Activated B cell treated with CpG ODN at 0.5 μM for 24 hours (primary cell): ENCODE measurements around the gene SLC17A8. TPM values are rescaled to one million over a fixed set of nuclear protein-coding genes. Genes with fewer than 3 reads are reported as not detected.

ENCODE experiments used
- ATAC-seq: fragments of 200-7000 bp; cut with Tn5 transposase; one replicate; pipeline ENCODE4 v1.10.0; 2021; ENCODE audit warnings: low read depth, mild to moderate bottlenecking, moderate library complexity
- CTCF ChIA-PET: fragments of 350-600 bp; sonication (Branson Sonifier 250); formaldehyde crosslinking; loops from one replicate; lab custom pipeline; 2021; ENCODE audit warnings: antibody characterized with exemption; lab: Charles Lee
- POLR2A ChIA-PET: fragments of 350-600 bp; sonication (Branson Sonifier 250); formaldehyde crosslinking; loops from one replicate; lab custom pipeline; 2021; ENCODE audit warnings: antibody characterized with exemption; lab: Charles Lee
- DNase-seq: peaks from one replicate; pipeline ENCODE4 v3.0.0; 2022
- H3K27ac Mint-ChIP-seq: one replicate; pipeline ENCODE4 v1.8.0; 2020; ENCODE audit warnings: mixed read lengths
- H3K27me3 Mint-ChIP-seq: one replicate; pipeline ENCODE4 v1.8.0; 2021; ENCODE audit warnings: mixed read lengths
- H3K36me3 Mint-ChIP-seq: one replicate; pipeline ENCODE4 v1.8.0; 2021; ENCODE audit warnings: low read depth, mixed read lengths
- H3K4me1 Mint-ChIP-seq: one replicate; pipeline ENCODE4 v1.8.0; 2021; ENCODE audit warnings: mixed read lengths
- H3K4me3 Mint-ChIP-seq: one replicate; pipeline ENCODE4 v1.8.0; 2020; ENCODE audit warnings: mild to moderate bottlenecking, mixed read lengths
- H3K9me3 Mint-ChIP-seq: one replicate; pipeline ENCODE4 v1.8.0; 2020; ENCODE audit warnings: mixed read lengths
- intact Hi-C: fragments of 100-400 bp; cut with micrococcal nuclease; formaldehyde crosslinking; loops from one replicate; pipeline ENCODE4 v1.15.1; 2024
- total RNA-seq: library from RNA; stranded (reverse); gene quantifications from 2 replicates; pipeline ENCODE4 v1.2.3, GENCODE V29; 2022
- TF ChIP-seq, protein P1 (sequence below): fragments of 200-600 bp; IDR thresholded peaks from one replicate; pipeline ENCODE4 v1.8.0; 2022; ENCODE audit warnings: antibody characterized with exemption, mild to moderate bottlenecking

The SLC17A8 gene
- total RNA-seq, 1 donor from 2014 or later, result not detected

DNA sequence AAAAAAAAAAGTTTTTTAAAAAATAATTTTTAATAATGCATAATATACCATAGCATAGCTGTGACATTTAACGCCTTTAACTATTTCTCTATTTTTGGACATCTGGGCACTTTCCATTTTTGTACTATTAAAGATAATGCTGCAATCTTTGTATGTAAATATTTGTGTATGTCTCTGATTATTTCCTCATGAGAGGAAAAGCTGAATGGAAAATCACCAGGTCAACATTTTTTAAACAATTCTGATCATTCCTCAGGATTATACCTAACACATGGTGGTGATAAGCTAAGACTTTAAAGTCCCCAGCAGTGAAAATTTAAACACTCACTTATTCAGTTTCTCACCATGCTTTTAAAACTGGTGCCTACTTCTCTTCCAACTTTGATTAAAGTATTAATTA lies 85.5 kb downstream of the SLC17A8 start:
- POLR2A ChIA-PET, result no interaction called here
- no peak for ATAC-seq

DNA sequence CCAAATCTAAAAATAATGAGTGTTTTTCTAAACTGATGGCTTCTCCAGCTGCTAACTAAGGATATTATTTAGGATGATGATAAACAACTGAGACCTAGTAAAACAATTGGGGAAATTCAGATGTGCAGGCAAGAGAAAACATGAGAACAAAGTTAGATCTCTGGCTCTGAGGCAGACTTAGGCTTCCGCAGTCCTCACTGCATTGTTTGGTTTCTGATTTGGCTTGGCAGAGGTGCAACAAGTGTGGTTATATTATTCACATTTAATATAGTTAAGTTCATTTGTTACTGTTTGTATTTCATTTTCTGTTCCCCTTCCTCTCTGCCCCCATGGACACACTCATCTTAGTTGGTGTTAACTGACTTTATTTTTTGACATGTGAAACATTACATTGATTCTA lies 86.6 kb downstream of the SLC17A8 start:
- DNase-seq (no peak), ATAC-seq (no peak)
- Mint-ChIP-seq H3K9me3 (no peaks in the 10 kb centered on the region), H3K27ac (no peak overlapping the region), H3K4me1 (no peaks in the 10 kb centered on the region), H3K36me3 (no peaks in the 10 kb centered on the region), H3K4me3 (no peak overlapping the region), H3K27me3 (peaks cover 4% of the 10 kb centered on the region)
- POLR2A ChIA-PET, result no interaction called here
- CTCF ChIA-PET, result no interaction called here
- TF ChIP-seq, protein P1, sequence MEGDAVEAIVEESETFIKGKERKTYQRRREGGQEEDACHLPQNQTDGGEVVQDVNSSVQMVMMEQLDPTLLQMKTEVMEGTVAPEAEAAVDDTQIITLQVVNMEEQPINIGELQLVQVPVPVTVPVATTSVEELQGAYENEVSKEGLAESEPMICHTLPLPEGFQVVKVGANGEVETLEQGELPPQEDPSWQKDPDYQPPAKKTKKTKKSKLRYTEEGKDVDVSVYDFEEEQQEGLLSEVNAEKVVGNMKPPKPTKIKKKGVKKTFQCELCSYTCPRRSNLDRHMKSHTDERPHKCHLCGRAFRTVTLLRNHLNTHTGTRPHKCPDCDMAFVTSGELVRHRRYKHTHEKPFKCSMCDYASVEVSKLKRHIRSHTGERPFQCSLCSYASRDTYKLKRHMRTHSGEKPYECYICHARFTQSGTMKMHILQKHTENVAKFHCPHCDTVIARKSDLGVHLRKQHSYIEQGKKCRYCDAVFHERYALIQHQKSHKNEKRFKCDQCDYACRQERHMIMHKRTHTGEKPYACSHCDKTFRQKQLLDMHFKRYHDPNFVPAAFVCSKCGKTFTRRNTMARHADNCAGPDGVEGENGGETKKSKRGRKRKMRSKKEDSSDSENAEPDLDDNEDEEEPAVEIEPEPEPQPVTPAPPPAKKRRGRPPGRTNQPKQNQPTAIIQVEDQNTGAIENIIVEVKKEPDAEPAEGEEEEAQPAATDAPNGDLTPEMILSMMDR, result no peak
- intact Hi-C loops, result no loop called here

More for the DNA sequence above, 85.5 kb downstream of the SLC17A8 start:
- Mint-ChIP-seq H3K27ac (no peak overlapping the region), H3K4me3 (no peak overlapping the region), H3K27me3 (peaks cover 4% of the 10 kb centered on the region), H3K36me3 (no peaks in the 10 kb centered on the region), H3K9me3 (no peaks in the 10 kb centered on the region), H3K4me1 (no peaks in the 10 kb centered on the region)
- TF ChIP-seq, protein P1, result no peak
- no peak for DNase-seq
- CTCF ChIA-PET, result no interaction called here
- intact Hi-C loops, result no loop called here

DNA sequence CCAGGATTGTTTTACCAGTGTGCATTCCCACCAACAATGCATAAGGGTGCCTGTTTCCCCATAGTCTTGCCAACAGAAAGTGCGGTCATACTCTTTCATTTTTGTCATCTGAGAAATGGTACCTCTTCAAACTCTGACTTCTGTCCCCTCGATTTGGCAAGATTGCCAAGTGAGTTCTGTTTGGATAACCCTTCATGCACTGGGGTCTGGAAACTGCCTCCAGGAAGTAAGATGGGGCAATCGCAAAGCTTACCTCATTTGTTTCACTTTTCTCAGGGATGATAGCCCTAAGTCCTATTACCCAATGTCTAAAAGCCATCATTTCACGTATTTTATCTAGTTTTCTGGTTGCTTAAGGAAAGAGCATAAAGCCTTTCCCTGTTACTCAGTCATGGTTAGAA lies 88.2 kb downstream of the SLC17A8 start:
- intact Hi-C loops, result no loop called here
- Mint-ChIP-seq H3K27ac (no peak overlapping the region), H3K4me1 (no peaks in the 10 kb centered on the region), H3K36me3 (no peaks in the 10 kb centered on the region), H3K4me3 (no peak overlapping the region), H3K27me3 (peaks cover 4% of the 10 kb centered on the region), H3K9me3 (no peaks in the 10 kb centered on the region)
- CTCF ChIA-PET, result no interaction called here
- no peak for DNase-seq
- TF ChIP-seq, protein P1, result no peak
- POLR2A ChIA-PET, result no interaction called here
- ATAC-seq, result no peak

DNA sequence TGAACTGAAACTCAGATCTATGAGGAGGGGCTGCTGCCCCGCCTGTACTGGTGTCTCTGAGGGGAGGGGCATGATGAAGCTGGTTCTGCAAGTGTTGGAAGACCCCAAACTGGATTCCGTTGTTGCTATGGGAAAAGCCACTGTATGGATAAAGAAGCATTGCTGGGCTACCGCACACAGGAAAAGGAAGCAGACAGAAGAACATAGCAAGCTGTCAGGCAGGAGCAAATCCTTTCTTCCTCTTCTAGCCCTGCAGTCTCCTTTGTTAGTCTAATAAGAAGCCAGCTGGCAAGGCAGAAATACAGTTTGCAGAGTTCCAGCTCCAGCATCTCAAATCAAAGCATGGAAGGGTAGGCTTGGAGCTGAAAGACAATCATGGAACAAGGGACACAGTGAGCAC lies 90.5 kb downstream of the SLC17A8 start:
- ChIA-PET POLR2A (no interaction called here), CTCF (no interaction called here)
- ATAC-seq (no peak), DNase-seq (no peak)
- H3K27me3 Mint-ChIP-seq, result peaks cover 4% of the 10 kb centered on the region
- TF ChIP-seq, protein P1, result no peak
- H3K9me3 Mint-ChIP-seq, result no peaks in the 10 kb centered on the region
- no peaks in the 10 kb centered on the region for H3K36me3 Mint-ChIP-seq
- no peaks in the 10 kb centered on the region for H3K4me1 Mint-ChIP-seq
- no peak overlapping the region for H3K4me3 Mint-ChIP-seq
- no peak overlapping the region for H3K27ac Mint-ChIP-seq
- intact Hi-C loops, result no loop called here

DNA sequence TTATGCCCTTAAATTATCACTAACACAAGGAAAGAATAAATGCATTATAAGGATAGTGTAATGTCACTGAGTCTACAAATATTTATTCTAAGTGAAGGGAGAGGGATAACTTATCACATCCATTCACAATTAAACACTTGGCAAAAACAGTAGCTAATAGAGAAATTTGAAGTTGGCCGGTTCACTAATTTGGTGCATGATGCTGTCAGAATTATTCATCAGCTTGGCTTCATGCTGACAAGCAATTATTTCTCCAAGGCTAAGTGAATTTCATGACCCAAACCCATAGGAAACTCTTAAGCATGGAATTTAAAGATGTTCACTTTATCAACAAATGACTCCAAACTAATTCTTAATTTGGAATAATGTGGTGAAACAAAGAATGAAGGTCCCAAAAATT lies 91.8 kb downstream of the SLC17A8 start:
- TF ChIP-seq, protein P1, result no peak

More for the DNA sequence above, 91.8 kb downstream of the SLC17A8 start:
- no peak overlapping the region for H3K27ac Mint-ChIP-seq
- no peaks in the 10 kb centered on the region for H3K36me3 Mint-ChIP-seq
- H3K27me3 Mint-ChIP-seq, result peaks cover 4% of the 10 kb centered on the region
- no peaks in the 10 kb centered on the region for H3K9me3 Mint-ChIP-seq
- no peak overlapping the region for H3K4me3 Mint-ChIP-seq
- ATAC-seq (no peak), DNase-seq (no peak)
- intact Hi-C loops, result loop anchor here (1.0 kb wide), 1 partner anchor 48 kb away; no protein-coding TSS in a partner anchor
- ChIA-PET CTCF (no interaction called here), POLR2A (no interaction called here)
- no peaks in the 10 kb centered on the region for H3K4me1 Mint-ChIP-seq
